Activated CD4-positive, alpha-beta memory T cell treated with anti-CD3 and anti-CD28 coated beads, Interleukin-2, amount 10 ng/mL, durations not matched to agents 7 days and 5 days (primary cell): ENCODE results near the gene PROSER1. TPM values are rescaled to one million over a fixed set of nuclear protein-coding genes. Genes with fewer than 3 reads are reported as not detected.
"Not testable (repeated sequence)": the region's sequence is repeated elsewhere in the genome, so short reads cannot be mapped to it uniquely, and the experiment has no call there.

Source experiments
- CTCF ChIA-PET: fragments of 350-600 bp; sonication (Branson Sonifier 250); formaldehyde crosslinking; loops from one replicate; lab custom pipeline; 2021; ENCODE audit warnings: antibody characterized with exemption, inconsistent platforms; lab: Charles Lee
- POLR2A ChIA-PET: fragments of 350-600 bp; sonication (Branson Sonifier 250); formaldehyde crosslinking; loops from one replicate; lab custom pipeline; 2021; ENCODE audit warnings: antibody characterized with exemption; lab: Charles Lee
- DNase-seq: peaks from one replicate; pipeline ENCODE4 v3.0.0-alpha.2; 2020
- H3K27ac Mint-ChIP-seq: one replicate; pipeline ENCODE4 v1.8.0; 2021; ENCODE audit warnings: mild to moderate bottlenecking, mixed read lengths
- H3K27me3 Mint-ChIP-seq: one replicate; pipeline ENCODE4 v1.8.0; 2021; ENCODE audit warnings: mixed read lengths
- H3K36me3 Mint-ChIP-seq: one replicate; pipeline ENCODE4 v1.8.0; 2021; ENCODE audit warnings: low read depth, mixed read lengths
- H3K4me1 Mint-ChIP-seq: one replicate; pipeline ENCODE4 v1.8.0; 2021; ENCODE audit warnings: mixed read lengths
- H3K4me3 Mint-ChIP-seq: one replicate; pipeline ENCODE4 v1.8.0; 2021; ENCODE audit warnings: mild to moderate bottlenecking, mixed read lengths
- H3K9me3 Mint-ChIP-seq: one replicate; pipeline ENCODE4 v1.8.0; 2021; ENCODE audit warnings: mixed read lengths
- total RNA-seq, 2 experiments: library from RNA; stranded (reverse); gene quantifications; one replicate each; pipeline ENCODE4 v1.2.3, GENCODE V29; 2021

Gene PROSER1
- total RNA-seq, 2 experiments from 2014 or later, result 53.2 to 60.7 TPM

- peaks cover 66% of the 10 kb centered on the region for H3K36me3 Mint-ChIP-seq
- peaks cover 6% of the 10 kb centered on the region for H3K4me1 Mint-ChIP-seq
- POLR2A ChIA-PET, result interaction anchor here (3.3 kb wide), 1 partner anchor 14 kb away, joined by 16 read pairs; the partner anchor contains the start of genes NHLRC3 and PROSER1
- no peaks in the 10 kb centered on the region for H3K27me3 Mint-ChIP-seq
- H3K9me3 Mint-ChIP-seq, result no peaks in the 10 kb centered on the region
- CTCF ChIA-PET, result no interaction called here
- no peak overlapping the region for H3K27ac Mint-ChIP-seq
- DNase-seq, result no peak
- H3K4me3 Mint-ChIP-seq, result no peak overlapping the region
Observed at GRCh38 chr13:39023316-39023715, 14.6 kb downstream of the PROSER1 start.

- ChIA-PET POLR2A (interaction anchor here (3.3 kb wide), 1 partner anchor 16 kb away, joined by 16 read pairs; the partner anchor contains the start of genes NHLRC3 and PROSER1), CTCF (interaction anchor here (1.5 kb wide), 1 partner anchor 10 kb away, joined by 4 read pairs; no protein-coding TSS in a partner anchor)
- H3K27ac Mint-ChIP-seq, result no peak overlapping the region
- H3K36me3 Mint-ChIP-seq, result peaks cover 56% of the 10 kb centered on the region
- no peak for DNase-seq
- H3K9me3 Mint-ChIP-seq, result no peaks in the 10 kb centered on the region
- no peaks in the 10 kb centered on the region for H3K27me3 Mint-ChIP-seq
- no peak overlapping the region for H3K4me3 Mint-ChIP-seq
- peaks cover 17% of the 10 kb centered on the region for H3K4me1 Mint-ChIP-seq
Observed at GRCh38 chr13:39020853-39021462, 16.9 kb downstream of the PROSER1 start.

- Mint-ChIP-seq H3K4me3 (no peak overlapping the region), H3K27me3 (no peaks in the 10 kb centered on the region), H3K4me1 (peaks cover 17% of the 10 kb centered on the region), H3K27ac (no peak overlapping the region), H3K36me3 (peaks cover 57% of the 10 kb centered on the region), H3K9me3 (no peaks in the 10 kb centered on the region)
- POLR2A ChIA-PET, result interaction anchor here (5.5 kb wide), 1 partner anchor 20 kb away, joined by 28 read pairs; the partner anchor contains the start of genes NHLRC3 and PROSER1
- CTCF ChIA-PET, result interaction anchor here (1.2 to 3.9 kb wide), 2 partner anchors 15 to 20 kb away, joined by 5 to 18 read pairs; partner anchors contain the start of genes NHLRC3 and PROSER1
- peak; percentile 34 for DNase-seq
Observed at GRCh38 chr13:39016787-39017186, 21.1 kb downstream of the PROSER1 start.

DNA sequence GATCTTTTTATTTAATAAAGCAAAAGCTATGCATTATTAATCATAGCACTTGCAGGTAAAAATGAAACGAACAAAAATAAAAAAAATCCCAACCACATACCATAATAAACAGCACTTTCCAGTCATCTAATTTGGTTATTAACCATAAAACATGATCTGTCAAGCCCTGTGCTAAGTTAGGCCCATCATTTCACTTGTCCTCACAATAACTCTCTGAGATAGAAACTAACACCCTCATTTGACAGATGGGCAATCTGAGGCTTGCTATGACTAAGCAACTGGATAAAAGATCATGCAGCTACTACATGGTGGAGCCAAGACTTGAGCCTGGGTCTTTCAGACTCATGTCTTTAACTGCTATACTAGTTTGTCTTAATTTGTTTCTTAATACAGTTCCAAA is 21.8 kb downstream of the PROSER1 start:
- ChIA-PET CTCF (interaction anchor here (1.2 to 3.9 kb wide), 2 partner anchors 16 to 21 kb away, joined by 5 to 18 read pairs; partner anchors contain the start of genes NHLRC3 and PROSER1), POLR2A (interaction anchor here (5.5 kb wide), 1 partner anchor 21 kb away, joined by 28 read pairs; the partner anchor contains the start of genes NHLRC3 and PROSER1)
- Mint-ChIP-seq H3K4me3 (no peak overlapping the region), H3K36me3 (peaks cover 57% of the 10 kb centered on the region), H3K9me3 (no peaks in the 10 kb centered on the region), H3K4me1 (peaks cover 17% of the 10 kb centered on the region), H3K27ac (no peak overlapping the region), H3K27me3 (no peaks in the 10 kb centered on the region)
- no peak for DNase-seq

GRCh38 chr13:39013462-39013861 is 24.4 kb downstream of the PROSER1 start:
- no peak overlapping the region for H3K4me3 Mint-ChIP-seq
- DNase-seq, result no peak
- H3K36me3 Mint-ChIP-seq, result peaks cover 66% of the 10 kb centered on the region
- H3K4me1 Mint-ChIP-seq, result peaks cover 12% of the 10 kb centered on the region
- H3K27ac Mint-ChIP-seq, result no peak overlapping the region
- no peaks in the 10 kb centered on the region for H3K27me3 Mint-ChIP-seq
- ChIA-PET CTCF (no interaction called here), POLR2A (no interaction called here)
- H3K9me3 Mint-ChIP-seq, result no peaks in the 10 kb centered on the region

- no peak overlapping the region for H3K27ac Mint-ChIP-seq
- peaks cover 4% of the 10 kb centered on the region for H3K4me1 Mint-ChIP-seq
- ChIA-PET POLR2A (no interaction called here), CTCF (no interaction called here)
- peaks cover 68% of the 10 kb centered on the region for H3K36me3 Mint-ChIP-seq
- no peaks in the 10 kb centered on the region for H3K9me3 Mint-ChIP-seq
- DNase-seq, result no peak
- H3K27me3 Mint-ChIP-seq, result no peaks in the 10 kb centered on the region
- H3K4me3 Mint-ChIP-seq, result no peak overlapping the region
Observed at GRCh38 chr13:39012608-39013007, 25.3 kb downstream of the PROSER1 start.

DNA sequence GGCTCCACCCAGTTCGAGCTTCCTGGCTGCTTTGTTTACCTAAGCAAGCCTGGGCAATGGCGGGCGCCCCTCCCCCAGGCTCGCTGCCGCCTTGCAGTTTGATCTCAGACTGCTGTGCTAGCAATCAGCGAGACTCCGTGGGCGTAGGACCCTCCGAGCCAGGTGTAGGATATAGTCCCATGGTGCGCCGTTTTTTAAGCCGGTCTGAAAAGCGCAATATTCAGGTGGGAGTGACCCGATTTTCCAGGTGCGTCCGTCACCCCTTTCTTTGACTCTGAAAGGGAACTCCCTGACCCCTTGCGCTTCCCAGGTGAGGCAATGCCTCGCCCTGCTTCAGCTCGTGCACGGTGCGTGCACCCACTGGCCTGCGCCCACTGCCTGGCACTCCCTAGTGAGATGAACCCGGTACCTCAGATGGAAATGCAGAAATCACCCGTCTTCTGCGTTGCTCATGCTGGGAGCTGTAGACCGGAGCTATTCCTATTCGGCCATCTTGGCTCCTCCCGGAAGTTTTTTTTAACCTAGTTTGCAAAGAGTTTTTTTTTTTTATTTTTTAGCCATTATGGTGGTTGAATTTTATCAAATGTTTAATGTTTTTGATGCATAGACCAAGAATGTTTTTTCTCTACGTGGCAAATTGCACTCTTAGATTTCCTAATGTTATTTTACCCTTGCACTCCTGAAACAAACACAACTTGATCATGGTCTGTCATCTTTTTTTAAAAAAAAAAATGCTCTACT is 31.3 kb downstream of the PROSER1 start:
- peaks cover 36% of the 10 kb centered on the region for H3K36me3 Mint-ChIP-seq
- H3K9me3 Mint-ChIP-seq, H3K27me3 Mint-ChIP-seq, H3K4me3 Mint-ChIP-seq, CTCF ChIA-PET, DNase-seq, H3K4me1 Mint-ChIP-seq, H3K27ac Mint-ChIP-seq: not testable (repeated sequence)
- POLR2A ChIA-PET, result interaction anchor here (0.7 kb wide), 1 partner anchor 21 kb away, joined by 3 read pairs; no protein-coding TSS in a partner anchor

DNA sequence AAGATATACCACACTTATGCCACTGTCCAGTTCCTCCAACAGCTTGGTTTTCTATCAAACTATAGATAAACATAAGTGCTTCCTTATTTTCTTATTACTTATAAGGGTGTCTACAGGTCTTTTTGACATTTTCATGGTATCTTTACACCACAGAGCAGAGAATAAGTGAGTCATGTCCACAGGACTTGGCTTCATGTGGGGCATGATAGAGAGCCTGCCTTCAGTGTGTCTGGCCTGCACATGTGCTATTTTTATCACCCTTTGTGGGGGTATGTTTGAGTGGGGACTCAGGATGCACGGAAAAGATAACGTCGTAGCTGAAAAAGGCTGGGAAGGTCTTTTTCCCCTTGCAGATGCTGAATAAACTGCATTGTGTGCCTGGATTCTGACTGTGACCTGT is 39.1 kb downstream of the PROSER1 start:
- ChIA-PET POLR2A (no interaction called here), CTCF (no interaction called here)
- Mint-ChIP-seq H3K9me3 (no peaks in the 10 kb centered on the region), H3K4me1 (no peaks in the 10 kb centered on the region), H3K4me3 (no peak overlapping the region), H3K27me3 (no peaks in the 10 kb centered on the region), H3K27ac (no peak overlapping the region), H3K36me3 (no peaks in the 10 kb centered on the region)
- DNase-seq, result no peak

- Mint-ChIP-seq H3K36me3 (no peaks in the 10 kb centered on the region), H3K27ac (no peak overlapping the region), H3K9me3 (no peaks in the 10 kb centered on the region), H3K4me1 (no peaks in the 10 kb centered on the region), H3K27me3 (no peaks in the 10 kb centered on the region), H3K4me3 (no peak overlapping the region)
- no peak for DNase-seq
- CTCF ChIA-PET, result no interaction called here
- POLR2A ChIA-PET, result no interaction called here
Observed at GRCh38 chr13:38993381-38993780, 44.5 kb downstream of the PROSER1 start.

DNA sequence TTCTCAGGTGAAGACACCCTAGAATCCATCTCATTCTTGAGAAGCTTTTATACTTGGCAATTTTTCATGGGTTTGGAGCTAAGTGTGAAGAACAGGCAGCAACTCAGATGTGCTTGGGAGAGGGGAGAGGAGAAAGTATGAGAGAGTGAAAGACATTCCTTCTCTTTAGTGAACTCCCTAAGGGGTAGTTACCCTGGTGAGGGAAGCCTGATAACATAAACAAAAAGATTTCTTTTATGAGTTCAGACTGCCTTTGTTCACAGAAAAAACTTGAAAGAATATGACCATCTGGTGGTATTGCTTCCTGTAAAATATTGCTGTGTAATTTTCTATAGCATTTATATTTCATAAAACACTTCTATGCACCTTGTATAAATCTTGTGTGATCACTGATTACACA is 47.2 kb downstream of the PROSER1 start, which contains the start of gene STOML3:
STOML3 (minus strand) TSS at position 139 of the 400 bp plus-strand sequence; CDS start at position 29, 110 bp downstream.
- Mint-ChIP-seq H3K36me3 (no peaks in the 10 kb centered on the region), H3K27ac (no peak within 1 kb of the TSS), H3K4me1 (no peaks in the 10 kb centered on the region), H3K9me3 (no peaks in the 10 kb centered on the region), H3K4me3 (no peak within 1 kb of the TSS), H3K27me3 (no peaks in the 10 kb centered on the region)
- no peak for DNase-seq
- POLR2A ChIA-PET, result interaction anchor here (0.5 kb wide), 1 partner anchor 8 kb away, joined by 3 read pairs; no protein-coding TSS in a partner anchor
- CTCF ChIA-PET, result no interaction called here

DNA sequence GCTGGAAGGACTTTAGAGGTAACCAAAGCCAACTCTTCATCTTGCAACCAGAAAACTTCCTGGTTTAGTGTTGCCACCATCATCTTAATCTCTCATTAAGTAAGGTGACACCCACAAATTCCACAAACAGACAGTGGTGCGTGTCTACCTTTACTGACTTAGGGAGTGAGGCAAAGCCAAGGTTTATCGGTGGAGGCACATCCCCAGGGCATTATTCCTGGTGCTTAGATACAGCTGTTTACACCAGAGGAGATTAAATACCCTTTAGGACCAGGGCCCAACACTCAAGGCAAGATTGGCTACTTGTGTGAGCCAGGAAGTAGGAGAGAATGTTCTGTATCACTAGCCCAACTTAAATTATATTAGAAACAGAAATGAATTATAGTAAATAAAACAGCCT is 56.8 kb downstream of the PROSER1 start:
- Mint-ChIP-seq H3K4me1 (no peaks in the 10 kb centered on the region), H3K9me3 (no peaks in the 10 kb centered on the region), H3K4me3 (no peak overlapping the region), H3K27ac (no peak overlapping the region), H3K36me3 (no peaks in the 10 kb centered on the region), H3K27me3 (peaks cover 7% of the 10 kb centered on the region)
- no peak for DNase-seq
- ChIA-PET CTCF (no interaction called here), POLR2A (no interaction called here)

DNA sequence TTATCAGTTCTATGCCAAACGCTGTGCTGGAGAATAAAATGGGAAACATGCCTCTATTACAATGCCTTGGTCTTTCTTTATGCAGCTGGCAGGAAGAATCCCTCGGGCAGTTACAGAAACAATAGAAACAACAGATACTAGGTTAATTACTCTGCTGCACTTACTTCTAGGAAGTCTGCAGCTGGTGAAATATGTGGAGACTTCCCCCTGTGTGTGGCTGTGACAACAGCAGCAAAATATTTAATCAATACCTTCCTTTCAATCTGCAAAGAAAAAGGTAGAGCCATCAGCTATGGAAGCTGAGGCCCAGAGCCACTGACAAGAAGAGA is 57.2 kb downstream of the PROSER1 start:
- Mint-ChIP-seq H3K27me3 (peaks cover 7% of the 10 kb centered on the region), H3K27ac (no peak overlapping the region), H3K9me3 (no peaks in the 10 kb centered on the region), H3K36me3 (no peaks in the 10 kb centered on the region), H3K4me3 (no peak overlapping the region), H3K4me1 (no peaks in the 10 kb centered on the region)
- ChIA-PET POLR2A (no interaction called here), CTCF (no interaction called here)
- no peak for DNase-seq
